Measurements from ENCODE around the gene AGO3. TPM values are rescaled to one million over a fixed set of nuclear protein-coding genes. Genes with fewer than 3 reads are reported as not detected.

AGO3 gene
- total RNA-seq, 1 donor from 2014 or later, result 32.7 TPM

GRCh38 chr1:36093929-36094328 lies 163.0 kb downstream of the AGO3 start:
- no peak for TF ChIP-seq CTCF (IDR thresholded peaks at IDR 0.05; ENCODE audit: partially characterized antibody, unreplicated experiment)
- H3K4me1 Mint-ChIP-seq (ENCODE audit: low read depth, unreplicated experiment), result peaks cover 12% of the 10 kb centered on the region
- H3K27me3 Mint-ChIP-seq (ENCODE audit: unreplicated experiment), result peaks cover 7% of the 10 kb centered on the region
- H3K9me3 Mint-ChIP-seq (ENCODE audit: unreplicated experiment), result peaks cover 6% of the 10 kb centered on the region
- DNase-seq, result no peak
- H3K27ac Mint-ChIP-seq (ENCODE audit: unreplicated experiment), result no peak overlapping the region
- no peaks in the 10 kb centered on the region for H3K36me3 Mint-ChIP-seq (ENCODE audit: unreplicated experiment)
- no peak overlapping the region for H3K4me3 Mint-ChIP-seq (ENCODE audit: unreplicated experiment)

- H3K4me1 Mint-ChIP-seq (ENCODE audit: low read depth, unreplicated experiment), result peaks cover 6% of the 10 kb centered on the region
- H3K27me3 Mint-ChIP-seq (ENCODE audit: unreplicated experiment), result peaks cover 5% of the 10 kb centered on the region
- H3K27ac Mint-ChIP-seq (ENCODE audit: unreplicated experiment), result no peak overlapping the region
- H3K4me3 Mint-ChIP-seq (ENCODE audit: unreplicated experiment), result no peak overlapping the region
- H3K9me3 Mint-ChIP-seq (ENCODE audit: unreplicated experiment), result peaks cover 3% of the 10 kb centered on the region
- no peak for TF ChIP-seq CTCF (IDR thresholded peaks at IDR 0.05; ENCODE audit: partially characterized antibody, unreplicated experiment)
- no peak for DNase-seq
- no peaks in the 10 kb centered on the region for H3K36me3 Mint-ChIP-seq (ENCODE audit: unreplicated experiment)
These were observed 163.7 kb downstream of the AGO3 start for GRCh38 chr1:36094621-36095061.

GRCh38 chr1:36095760-36096405 lies 165.0 kb downstream of the AGO3 start:
- H3K4me3 Mint-ChIP-seq (ENCODE audit: unreplicated experiment), result no peak overlapping the region
- peaks cover 2% of the 10 kb centered on the region for H3K9me3 Mint-ChIP-seq (ENCODE audit: unreplicated experiment)
- peaks cover 3% of the 10 kb centered on the region for H3K27me3 Mint-ChIP-seq (ENCODE audit: unreplicated experiment)
- TF ChIP-seq CTCF (IDR thresholded peaks at IDR 0.05; ENCODE audit: partially characterized antibody, unreplicated experiment), result no peak
- H3K36me3 Mint-ChIP-seq (ENCODE audit: unreplicated experiment), result no peaks in the 10 kb centered on the region
- no peak for DNase-seq
- H3K27ac Mint-ChIP-seq (ENCODE audit: unreplicated experiment), result no peak overlapping the region
- H3K4me1 Mint-ChIP-seq (ENCODE audit: low read depth, unreplicated experiment), result peaks cover 3% of the 10 kb centered on the region

- Mint-ChIP-seq H3K27me3 (ENCODE audit: unreplicated experiment) (peaks cover 3% of the 10 kb centered on the region), H3K4me3 (ENCODE audit: unreplicated experiment) (no peak overlapping the region), H3K4me1 (ENCODE audit: low read depth, unreplicated experiment) (peaks cover 3% of the 10 kb centered on the region), H3K27ac (ENCODE audit: unreplicated experiment) (no peak overlapping the region), H3K36me3 (ENCODE audit: unreplicated experiment) (no peaks in the 10 kb centered on the region), H3K9me3 (ENCODE audit: unreplicated experiment) (peaks cover 2% of the 10 kb centered on the region)
- peak; percentile 55 for DNase-seq
- TF ChIP-seq CTCF (IDR thresholded peaks at IDR 0.05; ENCODE audit: partially characterized antibody, unreplicated experiment), result peak; percentile 18
These were observed 165.9 kb downstream of the AGO3 start for GRCh38 chr1:36096500-36097432.
